Measurements from ENCODE around the gene MTM1. TPM values are rescaled to one million over a fixed set of nuclear protein-coding genes. Genes with fewer than 3 reads are reported as not detected.

MTM1 gene
- total and polyA plus RNA-seq, 2 experiments from 2014 or later, result 3.8 to 3.9 TPM

DNA sequence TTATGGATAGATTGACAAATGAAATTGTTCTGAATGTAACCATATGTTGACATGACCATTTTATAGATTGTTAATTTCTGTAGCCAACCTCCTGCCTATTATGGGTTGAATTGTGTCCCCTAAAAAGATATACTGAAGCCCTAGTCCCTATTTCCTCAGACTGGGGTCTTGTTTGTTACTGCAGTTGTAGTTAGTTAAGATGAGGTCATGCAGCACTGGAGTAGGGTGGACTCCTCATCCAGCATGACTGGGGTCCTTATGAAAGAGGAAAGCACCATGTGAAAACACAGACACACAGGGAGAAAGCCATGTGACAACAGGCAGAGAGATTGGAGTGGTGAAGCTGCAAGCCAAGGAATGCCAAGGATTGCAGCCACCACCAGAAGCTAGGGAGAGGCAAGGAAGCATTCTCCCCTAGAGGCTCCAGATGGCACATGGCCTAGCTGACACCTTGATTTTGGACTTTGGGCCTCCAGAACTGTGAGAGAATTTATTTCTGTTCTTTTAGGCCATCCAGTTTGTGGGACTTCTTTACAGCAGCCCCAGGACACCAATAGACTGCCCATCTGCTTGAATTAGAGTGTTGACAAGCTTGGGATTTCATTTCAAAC, 14.0 kb downstream of the MTM1 start:
- Histone ChIP-seq H3K4me3 (no peak overlapping the region), H3K27me3 (no peaks in the 10 kb centered on the region)
- no peak for TF ChIP-seq CTCF (IDR thresholded peaks at IDR 0.05; ENCODE audit: low read depth, low read length)

GRCh38 chrX:150587585-150588503, 19.4 kb downstream of the MTM1 start:
- no peaks in the 10 kb centered on the region for H3K36me3 ChIP-seq
- H3K27ac ChIP-seq, result no peak overlapping the region
- peak; percentile 68 for TF ChIP-seq CTCF (IDR thresholded peaks at IDR 0.05; ENCODE audit: low read depth, low read length)
- no peaks in the 10 kb centered on the region for H3K27me3 ChIP-seq
- peak in 1 of 2 donors; percentile 46 for DNase-seq (ENCODE audit: low read depth in 1 of 2, low spot score in 1 of 2)
- H3K4me1 ChIP-seq (ENCODE audit: low read depth), result no peaks in the 10 kb centered on the region
- no peaks in the 10 kb centered on the region for H3K9me3 ChIP-seq (ENCODE audit: low read depth)
- H3K4me3 ChIP-seq, result no peak overlapping the region

More for the DNA sequence above, 14.0 kb downstream of the MTM1 start:
- no peak overlapping the region for H3K27ac ChIP-seq
- peak in 1 of 2 donors; percentile 3 for DNase-seq (ENCODE audit: low read depth in 1 of 2, low spot score in 1 of 2)
- no peaks in the 10 kb centered on the region for H3K9me3 ChIP-seq (ENCODE audit: low read depth)
- H3K4me1 ChIP-seq (ENCODE audit: low read depth), result no peaks in the 10 kb centered on the region
- no peaks in the 10 kb centered on the region for H3K36me3 ChIP-seq

DNA sequence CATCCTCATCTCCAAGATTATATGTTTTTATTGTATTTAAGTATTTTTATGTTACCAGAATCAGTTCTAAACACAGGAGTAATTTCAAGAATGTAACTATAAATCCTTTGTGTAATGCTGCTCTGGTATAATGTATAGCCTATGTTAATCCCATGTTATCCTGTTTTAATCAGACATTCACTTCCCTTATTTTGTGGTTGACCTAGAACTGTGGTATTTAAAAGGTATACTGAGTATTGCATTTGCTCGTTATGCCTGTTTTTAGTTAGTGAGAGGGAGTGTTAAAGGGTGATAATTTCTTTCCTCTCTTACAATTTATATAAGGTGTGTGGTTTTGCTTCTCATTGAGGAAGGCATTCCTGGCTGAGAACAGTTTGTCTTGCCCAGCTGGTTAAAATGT, 26.2 kb downstream of the MTM1 start:
- TF ChIP-seq CTCF (IDR thresholded peaks at IDR 0.05; ENCODE audit: low read depth, low read length), result no peak
- Histone ChIP-seq H3K4me3 (no peak overlapping the region), H3K4me1 (ENCODE audit: low read depth) (no peaks in the 10 kb centered on the region), H3K9me3 (ENCODE audit: low read depth) (no peaks in the 10 kb centered on the region), H3K27ac (no peak overlapping the region), H3K27me3 (no peaks in the 10 kb centered on the region), H3K36me3 (no peaks in the 10 kb centered on the region)
- DNase-seq (ENCODE audit: low read depth in 1 of 2, low spot score in 1 of 2), result no peak

GRCh38 chrX:150599226-150599625, 30.8 kb downstream of the MTM1 start:
- no peaks in the 10 kb centered on the region for H3K4me1 ChIP-seq (ENCODE audit: low read depth)
- H3K27me3 ChIP-seq, result no peaks in the 10 kb centered on the region
- no peak overlapping the region for H3K27ac ChIP-seq
- no peak for DNase-seq (ENCODE audit: low read depth in 1 of 2, low spot score in 1 of 2)
- no peaks in the 10 kb centered on the region for H3K9me3 ChIP-seq (ENCODE audit: low read depth)
- no peak for TF ChIP-seq CTCF (IDR thresholded peaks at IDR 0.05; ENCODE audit: low read depth, low read length)
- no peaks in the 10 kb centered on the region for H3K36me3 ChIP-seq
- no peak overlapping the region for H3K4me3 ChIP-seq

GRCh38 chrX:150602296-150602695, 33.9 kb downstream of the MTM1 start:
- no peaks in the 10 kb centered on the region for H3K4me1 ChIP-seq (ENCODE audit: low read depth)
- H3K4me3 ChIP-seq, result no peak overlapping the region
- DNase-seq (ENCODE audit: low read depth in 1 of 2, low spot score in 1 of 2), result no peak
- no peaks in the 10 kb centered on the region for H3K9me3 ChIP-seq (ENCODE audit: low read depth)
- H3K36me3 ChIP-seq, result no peaks in the 10 kb centered on the region
- TF ChIP-seq CTCF (IDR thresholded peaks at IDR 0.05; ENCODE audit: low read depth, low read length), result no peak
- no peaks in the 10 kb centered on the region for H3K27me3 ChIP-seq
- H3K27ac ChIP-seq, result no peak overlapping the region
